B cell (primary cell): ENCODE measurements around the gene PLEKHN1.
A peak's percentile ranks its signal among the peaks of the same experiment; 100 is the strongest.

ENCODE experiments used
- EZH2 ChIP-seq: IDR thresholded peaks from 2 replicates; pipeline ENCODE4 v1.6.1; 2012; ENCODE audit warnings: borderline replicate concordance, low read depth, mild to moderate bottlenecking, moderate library complexity, low read length; ENCODE audit not compliant: insufficient read depth, poor library complexity, severe bottlenecking
- TF ChIP-seq, protein P1 (sequence below): fragments of 200-600 bp; IDR thresholded peaks from one replicate; pipeline ENCODE4 v1.8.0; 2022; ENCODE audit warnings: antibody characterized with exemption, mild to moderate bottlenecking

GRCh38 chr1:1001057-1001783, 34.9 kb downstream of the PLEKHN1 start:
- TF ChIP-seq, protein P1, sequence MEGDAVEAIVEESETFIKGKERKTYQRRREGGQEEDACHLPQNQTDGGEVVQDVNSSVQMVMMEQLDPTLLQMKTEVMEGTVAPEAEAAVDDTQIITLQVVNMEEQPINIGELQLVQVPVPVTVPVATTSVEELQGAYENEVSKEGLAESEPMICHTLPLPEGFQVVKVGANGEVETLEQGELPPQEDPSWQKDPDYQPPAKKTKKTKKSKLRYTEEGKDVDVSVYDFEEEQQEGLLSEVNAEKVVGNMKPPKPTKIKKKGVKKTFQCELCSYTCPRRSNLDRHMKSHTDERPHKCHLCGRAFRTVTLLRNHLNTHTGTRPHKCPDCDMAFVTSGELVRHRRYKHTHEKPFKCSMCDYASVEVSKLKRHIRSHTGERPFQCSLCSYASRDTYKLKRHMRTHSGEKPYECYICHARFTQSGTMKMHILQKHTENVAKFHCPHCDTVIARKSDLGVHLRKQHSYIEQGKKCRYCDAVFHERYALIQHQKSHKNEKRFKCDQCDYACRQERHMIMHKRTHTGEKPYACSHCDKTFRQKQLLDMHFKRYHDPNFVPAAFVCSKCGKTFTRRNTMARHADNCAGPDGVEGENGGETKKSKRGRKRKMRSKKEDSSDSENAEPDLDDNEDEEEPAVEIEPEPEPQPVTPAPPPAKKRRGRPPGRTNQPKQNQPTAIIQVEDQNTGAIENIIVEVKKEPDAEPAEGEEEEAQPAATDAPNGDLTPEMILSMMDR: no peak
- peak; percentile 68 for TF ChIP-seq EZH2
